ENCODE measurements around the gene AAMDC.
"Not testable (repeated sequence)": the region's sequence is repeated elsewhere in the genome, so short reads cannot be mapped to it uniquely, and the experiment has no call there.

AAMDC gene

DNA sequence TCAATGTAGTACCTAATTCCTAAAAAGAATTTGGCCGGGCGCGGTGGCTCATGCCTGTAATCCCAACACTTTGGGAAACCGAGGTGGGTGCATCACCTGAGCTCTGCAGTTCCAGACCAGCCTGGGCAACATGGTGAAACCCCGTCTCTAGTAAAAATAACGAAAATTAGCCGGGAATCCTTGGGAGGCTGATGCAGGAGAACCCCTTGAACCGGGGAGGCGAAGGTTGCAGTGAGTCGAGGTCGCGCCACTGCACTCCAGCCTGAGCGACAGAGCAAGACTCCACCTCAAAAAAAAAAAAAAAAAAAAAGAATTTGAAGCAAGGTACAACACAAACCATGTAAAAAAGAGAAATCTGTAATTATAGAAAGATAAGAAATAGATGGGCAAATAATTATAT is 1.2 kb downstream of the AAMDC start:
- not testable (repeated sequence) for DNase-seq

DNA sequence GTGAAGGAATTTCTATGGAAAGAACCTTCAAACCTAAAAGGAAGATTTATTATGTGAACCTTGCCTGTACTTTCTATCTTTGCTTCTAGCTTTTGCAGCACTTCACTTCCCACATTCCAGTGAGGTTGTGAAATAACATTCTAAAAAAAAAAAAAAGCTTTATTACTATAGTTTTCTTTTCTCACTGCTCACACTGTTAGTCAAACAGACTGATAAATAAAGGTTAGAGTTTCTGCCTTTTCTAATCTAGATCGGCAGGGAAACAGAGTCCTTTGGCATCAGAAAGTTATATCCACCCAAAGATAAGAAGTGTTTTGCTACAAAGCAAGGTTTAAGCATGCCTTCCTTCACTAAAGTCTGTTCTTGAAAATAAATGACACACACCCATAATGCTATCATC is 2.8 kb downstream of the AAMDC start:
- DNase-seq: no peak

DNA sequence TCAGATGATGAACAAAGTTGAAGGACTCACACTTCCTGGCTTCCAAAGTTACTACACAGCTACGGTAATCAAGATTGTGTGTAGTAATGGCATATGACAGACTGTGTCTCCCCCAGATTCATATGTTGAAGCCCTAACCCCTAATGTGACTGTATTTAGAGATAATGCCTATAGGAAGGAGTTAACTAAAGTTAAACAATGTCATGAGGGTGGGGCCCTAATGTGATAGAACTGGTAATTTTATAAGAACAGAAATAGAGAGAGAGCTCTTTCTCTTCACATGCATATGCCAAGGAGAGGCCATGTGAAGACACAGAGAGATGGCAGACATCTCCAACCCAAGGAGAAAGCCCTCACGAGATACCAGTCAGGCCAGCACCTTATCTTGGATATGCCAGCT is 8.0 kb downstream of the AAMDC start:
- DNase-seq: no peak

DNA sequence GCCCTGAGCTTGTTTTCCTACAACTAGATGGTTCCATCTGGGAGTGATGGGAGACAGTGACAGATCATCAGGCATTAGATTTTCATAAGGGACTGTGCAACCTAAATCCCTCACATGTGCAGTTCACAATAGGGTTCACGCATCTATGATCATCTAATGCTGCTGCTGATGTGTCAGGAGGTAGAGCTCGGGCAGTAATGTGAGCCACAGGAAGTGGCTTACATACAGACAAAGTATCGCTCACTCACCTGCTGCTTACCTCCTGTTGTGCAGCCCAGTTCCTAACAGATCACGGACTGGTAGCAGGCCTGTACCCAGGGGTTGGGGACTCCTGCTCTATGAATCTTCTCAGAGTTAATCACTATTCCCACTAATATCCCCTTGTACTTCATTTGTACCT is 12.4 kb downstream of the AAMDC start:
- no peak for DNase-seq

DNA sequence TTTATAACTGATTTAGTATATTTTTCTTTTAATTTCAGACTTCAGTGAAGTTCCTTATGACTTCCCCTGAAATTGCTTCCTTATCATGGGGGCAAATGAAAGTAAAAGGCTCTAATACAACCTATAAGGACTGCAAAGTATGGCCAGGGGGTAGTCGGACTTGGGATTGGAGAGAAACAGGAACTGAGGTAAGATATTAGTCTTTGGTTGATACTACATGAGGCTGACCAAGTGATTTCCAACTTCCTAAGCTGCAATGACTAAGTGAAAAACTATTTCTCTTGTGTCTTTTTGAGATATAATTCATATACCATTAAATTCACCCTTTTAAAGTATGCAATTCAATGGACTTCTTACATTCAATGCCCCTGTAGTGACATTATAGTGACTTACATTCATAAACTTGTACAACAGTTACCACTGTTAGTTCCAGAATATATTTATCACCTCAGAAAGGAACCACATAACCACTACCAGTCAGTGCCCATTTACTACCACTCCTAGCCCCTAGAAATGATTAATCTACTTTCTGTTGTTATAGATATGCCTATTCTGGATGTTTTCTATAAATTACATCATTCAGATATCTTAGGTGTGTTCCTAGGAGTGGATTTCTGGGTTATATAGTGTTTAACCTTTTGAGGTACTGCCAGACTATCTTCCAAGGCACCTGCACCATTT is 21.6 kb downstream of the AAMDC start:
- no peak for DNase-seq

DNA sequence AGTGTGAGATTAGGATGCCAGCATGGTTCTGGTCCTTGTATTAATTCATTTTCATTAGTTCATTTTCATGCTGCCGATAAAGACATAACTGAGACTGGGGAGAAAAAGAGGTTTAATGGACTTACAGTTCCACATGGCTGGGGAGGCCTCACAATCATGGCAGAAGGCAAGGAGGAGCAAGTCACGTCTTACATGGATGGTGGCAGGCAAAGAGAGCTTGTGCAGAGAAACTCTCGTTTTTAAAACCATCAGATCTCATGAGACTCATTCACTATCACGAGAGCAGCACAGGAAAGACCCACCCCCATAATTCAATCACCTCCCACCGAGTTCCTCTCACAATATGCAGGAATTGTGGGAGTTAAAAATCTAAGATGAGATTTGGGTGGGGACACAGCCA is 22.8 kb downstream of the AAMDC start:
- not testable (repeated sequence) for DNase-seq

DNA sequence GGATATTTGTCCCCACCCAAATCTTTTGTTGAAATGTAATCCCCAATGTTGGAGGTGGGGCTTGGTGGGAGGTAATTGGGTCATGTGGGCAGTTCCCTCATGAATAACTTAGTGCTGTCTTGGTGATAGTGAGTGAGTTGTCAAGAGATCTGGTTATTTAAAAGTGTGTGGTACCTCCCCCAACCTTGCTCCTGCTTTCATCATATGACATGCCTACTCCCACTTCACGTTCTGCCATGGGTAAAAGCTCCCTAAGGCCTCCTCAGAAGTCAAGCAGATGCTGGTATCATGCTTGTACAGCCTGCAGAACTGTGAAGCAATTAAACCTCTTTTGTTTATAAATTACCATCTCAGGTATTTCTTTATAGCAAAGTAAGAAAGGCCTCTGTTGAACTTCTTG is 30.6 kb downstream of the AAMDC start:
- no peak for DNase-seq

DNA sequence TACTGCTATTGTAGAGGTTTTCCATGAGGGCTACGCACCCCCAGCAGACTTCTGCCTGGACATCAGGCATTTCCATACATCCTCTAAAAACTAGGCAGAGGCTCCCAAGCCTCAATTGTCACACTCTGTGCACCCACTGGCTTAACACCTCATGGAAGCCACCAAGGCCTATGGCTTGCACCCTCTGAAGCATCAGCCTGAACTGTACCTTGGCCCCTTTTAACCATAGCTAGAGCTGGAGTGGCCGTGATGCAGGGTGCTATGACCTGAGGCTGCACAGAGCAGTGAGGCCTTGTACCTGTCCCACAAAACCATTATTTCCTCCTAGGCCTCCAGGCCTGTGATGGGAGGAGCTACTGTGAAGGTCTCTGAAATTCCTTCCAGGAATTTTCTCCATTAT is 33.9 kb downstream of the AAMDC start:
- no peak for DNase-seq

DNA sequence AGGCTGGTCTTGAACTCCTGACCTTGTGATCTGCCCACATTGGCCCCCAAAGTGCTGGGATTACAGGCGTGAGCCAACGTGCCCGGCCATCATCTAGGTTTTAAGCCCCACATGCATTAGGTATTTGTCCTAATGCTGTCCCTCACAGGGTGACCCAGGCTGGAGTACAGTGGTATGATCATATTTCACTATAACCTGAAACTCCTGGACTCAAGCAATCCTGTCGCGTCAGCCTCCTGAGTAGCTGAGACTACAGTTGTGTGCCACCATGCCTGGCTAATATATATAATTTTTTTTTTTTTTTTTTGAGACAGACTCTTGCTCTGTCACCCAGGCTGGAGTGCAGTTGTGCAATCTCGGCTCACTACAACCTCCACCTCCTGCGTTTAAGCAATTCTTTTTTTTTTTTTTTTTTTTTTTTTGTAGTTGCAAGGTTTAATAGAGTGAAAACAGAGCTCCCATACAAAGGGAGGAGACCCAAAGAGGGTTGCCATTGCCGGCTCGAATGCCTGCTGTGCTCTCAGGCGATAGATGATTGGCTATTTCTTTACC is 37.0 kb downstream of the AAMDC start:
- not testable (repeated sequence) for DNase-seq

DNA sequence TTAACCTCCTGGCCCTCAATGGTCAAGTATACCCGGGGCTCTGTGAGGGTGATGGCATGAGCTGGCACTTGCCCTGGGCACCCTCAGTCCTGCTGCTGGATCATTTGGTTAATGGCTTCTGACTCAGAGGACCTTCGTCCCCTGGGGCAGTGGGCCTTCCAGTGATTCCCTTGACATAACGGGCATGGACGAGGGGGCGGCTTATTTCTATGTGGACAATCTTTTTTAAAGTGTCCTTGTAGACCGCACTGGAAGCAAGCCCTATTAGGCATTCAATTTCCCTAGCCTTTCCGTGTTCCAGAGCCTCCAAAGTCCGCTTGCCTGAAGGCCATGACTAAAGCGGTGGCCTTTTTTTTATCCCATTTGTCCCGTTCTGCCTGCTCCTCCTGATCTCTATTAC is 40.5 kb downstream of the AAMDC start:
- DNase-seq: not testable (repeated sequence)

DNA sequence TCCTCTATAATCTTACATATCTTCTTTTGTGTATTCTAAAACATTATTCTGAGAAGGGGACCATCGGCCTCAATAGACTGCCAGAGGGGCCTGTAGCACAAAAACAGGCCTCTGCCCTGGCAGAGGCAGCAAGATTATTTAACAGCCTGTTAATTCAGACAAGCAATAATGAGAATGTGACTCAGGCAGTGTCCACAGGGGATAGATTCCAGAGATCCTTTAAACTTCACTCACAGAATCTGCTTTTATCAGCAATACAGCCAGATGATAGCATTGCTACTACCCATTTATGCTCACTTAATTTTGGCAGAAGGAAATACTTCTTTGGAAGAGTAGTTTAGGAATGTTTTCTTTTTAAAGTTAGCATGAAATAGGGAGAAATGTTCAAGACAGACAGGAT is 44.9 kb downstream of the AAMDC start:
- DNase-seq: no peak

DNA sequence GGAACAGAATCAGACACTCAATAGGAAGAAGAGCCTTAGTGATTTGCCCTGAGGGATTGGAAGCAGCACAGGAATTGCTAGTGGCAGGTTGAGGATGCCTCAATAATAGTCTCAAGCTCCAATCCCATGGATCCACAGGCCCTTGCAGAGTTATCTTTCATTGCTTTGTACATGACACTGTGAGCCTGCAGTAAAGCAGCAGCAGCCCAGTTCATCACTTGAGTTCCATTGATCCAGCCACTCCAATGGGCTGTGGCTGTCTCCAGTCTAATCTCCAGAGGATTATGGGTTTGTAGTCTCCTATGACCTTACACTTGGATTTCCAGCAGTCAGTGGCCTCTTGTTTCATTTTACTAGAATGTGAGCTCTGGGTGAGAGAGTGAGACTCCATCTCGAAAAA is 45.4 kb downstream of the AAMDC start:
- DNase-seq: no peak

DNA sequence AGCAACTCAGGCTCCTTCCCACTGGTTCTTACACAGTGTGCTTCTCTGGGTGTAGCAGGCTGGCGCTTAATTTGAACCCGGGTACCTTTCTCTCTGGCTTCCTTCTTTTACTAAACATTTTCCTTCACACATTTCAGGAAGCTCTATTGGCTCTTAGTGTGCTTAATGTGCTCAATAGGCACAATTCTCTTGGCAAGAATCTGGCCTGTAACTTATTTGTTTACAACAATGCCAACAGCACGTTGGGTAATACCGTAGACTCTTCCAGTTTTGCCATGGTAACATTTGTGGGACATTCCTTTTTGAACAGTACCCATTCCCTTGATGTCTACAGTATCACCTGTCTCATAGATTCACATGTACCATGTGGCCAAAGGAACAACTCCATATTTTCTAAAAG is 47.8 kb downstream of the AAMDC start:
- no peak for DNase-seq

DNA sequence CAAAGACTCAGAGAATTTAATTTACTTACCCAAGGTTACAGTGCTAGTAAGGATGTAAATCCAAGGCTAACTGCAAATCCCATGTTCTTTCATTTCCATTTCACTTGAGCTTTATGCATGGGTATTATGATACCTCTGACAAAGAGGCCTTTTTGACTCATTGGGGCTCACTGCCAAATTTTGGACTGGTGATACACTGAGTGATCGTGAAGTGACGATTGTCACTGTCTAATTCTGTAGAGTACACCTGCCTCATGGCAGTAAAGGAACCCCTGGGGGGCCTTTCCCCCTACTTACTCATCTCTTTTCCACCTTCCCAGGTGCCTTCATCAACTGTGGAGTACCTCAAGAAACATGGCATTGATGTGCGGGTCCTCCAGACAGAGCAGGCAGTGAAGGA is 50.9 kb downstream of the AAMDC start:
- DNase-seq: no peak

DNA sequence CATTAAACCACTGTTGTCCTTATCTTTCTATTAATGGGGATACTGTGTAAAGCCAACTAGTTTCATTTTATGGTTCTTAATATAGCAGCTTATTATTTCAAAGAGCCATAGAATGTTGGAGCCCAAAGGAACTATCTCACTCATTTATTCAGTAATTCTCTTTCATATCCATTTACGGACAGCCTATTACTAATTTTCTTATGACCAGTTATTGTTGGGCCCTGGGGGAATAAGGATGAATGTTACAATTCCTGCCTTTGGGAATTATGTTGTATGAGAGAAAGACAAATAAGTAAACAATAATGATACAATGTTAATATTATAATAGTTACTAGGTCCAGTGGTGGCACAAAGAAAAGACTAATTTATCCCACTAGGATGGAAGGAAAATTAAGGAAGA is 52.4 kb downstream of the AAMDC start:
- no peak for DNase-seq

DNA sequence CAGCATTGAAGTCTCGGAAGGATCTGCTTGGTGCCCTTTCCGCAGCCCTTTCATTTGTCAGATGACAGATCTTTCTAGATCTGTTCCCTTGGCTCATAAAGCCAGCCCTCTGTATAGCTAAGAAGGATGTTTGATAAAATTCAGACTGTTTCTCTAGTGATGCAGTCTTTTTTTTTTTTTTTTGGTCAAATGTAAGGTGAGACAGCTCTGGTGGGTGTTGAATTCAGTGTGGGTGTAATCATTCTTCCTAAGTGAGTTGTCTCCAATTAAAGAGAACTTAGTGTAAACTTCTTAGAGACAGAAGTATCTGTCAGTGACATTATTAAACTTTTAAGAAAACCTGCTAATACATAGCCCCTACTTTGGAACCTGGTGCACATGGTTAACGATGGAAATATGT is 53.3 kb downstream of the AAMDC start:
- DNase-seq: no peak

DNA sequence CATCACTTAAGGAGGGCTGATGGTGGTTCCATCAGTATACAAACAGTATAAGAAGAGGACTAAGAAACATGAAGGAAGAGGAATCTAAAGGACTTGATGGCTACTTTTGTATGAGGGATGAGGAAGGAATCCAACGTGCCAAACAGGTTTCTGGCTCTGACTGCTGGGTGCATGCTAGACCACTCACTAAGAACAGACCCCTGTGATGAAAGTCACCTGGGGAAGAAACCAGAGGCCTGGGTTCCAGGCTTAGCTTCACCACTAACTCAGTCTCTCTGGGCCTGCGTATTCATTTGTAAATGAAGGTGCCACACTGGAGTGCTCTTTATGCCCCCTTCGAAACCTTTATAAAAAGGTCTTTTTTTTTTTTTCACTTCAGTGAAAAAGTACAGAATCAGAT is 55.1 kb downstream of the AAMDC start:
- DNase-seq: no peak

DNA sequence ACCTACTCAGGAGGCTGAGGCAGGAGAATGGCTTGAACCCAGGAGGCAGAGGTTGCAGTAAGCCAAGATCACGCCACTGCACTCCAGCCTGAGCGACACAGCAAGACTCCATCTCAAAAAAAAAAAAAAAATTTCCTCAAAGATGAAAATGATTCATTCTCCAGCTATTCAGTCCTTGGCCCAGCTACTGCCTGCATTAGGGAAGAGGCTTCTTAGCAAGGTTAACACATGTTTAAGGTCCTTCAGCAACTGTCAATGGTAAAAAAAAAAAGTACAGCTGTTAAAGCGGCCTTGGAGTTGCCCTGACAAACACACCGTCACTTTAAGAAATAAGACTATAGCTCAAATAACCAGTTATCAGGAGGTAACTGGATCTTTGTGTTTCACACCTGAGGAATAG is 57.3 kb downstream of the AAMDC start:
- not testable (repeated sequence) for DNase-seq

DNA sequence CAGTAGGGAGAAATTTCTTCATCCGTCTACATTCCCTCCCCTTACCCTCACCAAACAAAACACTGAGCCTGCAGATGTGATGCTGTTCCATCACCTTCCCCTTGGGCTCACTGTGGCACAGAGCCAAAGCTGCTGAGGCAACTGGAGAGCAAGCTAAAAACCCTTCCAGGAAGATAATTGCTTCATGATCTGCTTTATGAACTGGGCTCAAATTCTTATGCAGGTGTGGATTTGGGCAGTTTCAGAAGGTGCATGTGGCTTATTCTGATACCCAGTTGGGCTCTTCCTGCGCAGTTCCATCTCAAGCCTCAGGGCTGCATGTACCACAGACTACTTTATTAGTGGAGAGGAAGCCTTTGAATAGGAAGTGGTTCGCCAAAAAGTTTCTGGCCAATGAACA is 58.3 kb downstream of the AAMDC start:
- DNase-seq: no peak

DNA sequence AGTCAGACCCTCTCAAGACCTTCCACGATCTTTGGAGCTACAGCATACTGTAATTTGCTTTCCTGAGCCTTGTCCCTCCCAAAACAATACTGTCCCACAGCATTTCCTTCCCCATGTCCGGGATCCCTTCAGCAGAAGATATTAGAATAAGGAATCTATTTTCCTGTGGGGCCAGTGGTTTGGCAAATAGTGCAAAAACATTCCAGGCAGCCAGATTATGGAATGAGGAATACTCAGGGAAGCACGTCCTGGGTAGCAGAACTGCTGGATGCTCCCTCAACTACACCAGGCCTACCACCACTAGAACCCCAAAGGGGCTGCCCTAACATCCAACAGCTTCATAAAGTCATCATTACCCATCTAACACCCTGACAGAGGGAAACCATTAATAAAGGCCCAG is 61.5 kb downstream of the AAMDC start:
- DNase-seq: no peak

DNA sequence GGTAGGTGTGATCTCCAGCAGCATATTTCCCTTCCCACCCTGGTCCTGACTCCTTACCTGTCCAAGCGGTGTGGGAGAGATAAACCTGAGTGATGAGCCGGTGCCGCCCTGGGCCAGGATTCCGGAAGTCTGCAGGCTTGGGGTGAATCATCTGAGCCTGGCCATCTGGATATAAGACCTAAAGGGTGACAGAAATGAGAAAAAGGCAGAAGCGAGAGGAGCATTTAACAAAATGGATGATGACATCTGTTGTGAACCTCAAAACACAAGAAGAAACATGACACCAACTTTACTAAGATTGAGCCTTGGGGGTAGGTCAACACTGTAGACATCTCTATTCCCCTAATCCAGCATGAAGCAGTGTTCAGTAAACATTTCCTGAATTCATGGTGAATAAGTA is 62.8 kb downstream of the AAMDC start:
- DNase-seq: no peak

DNA sequence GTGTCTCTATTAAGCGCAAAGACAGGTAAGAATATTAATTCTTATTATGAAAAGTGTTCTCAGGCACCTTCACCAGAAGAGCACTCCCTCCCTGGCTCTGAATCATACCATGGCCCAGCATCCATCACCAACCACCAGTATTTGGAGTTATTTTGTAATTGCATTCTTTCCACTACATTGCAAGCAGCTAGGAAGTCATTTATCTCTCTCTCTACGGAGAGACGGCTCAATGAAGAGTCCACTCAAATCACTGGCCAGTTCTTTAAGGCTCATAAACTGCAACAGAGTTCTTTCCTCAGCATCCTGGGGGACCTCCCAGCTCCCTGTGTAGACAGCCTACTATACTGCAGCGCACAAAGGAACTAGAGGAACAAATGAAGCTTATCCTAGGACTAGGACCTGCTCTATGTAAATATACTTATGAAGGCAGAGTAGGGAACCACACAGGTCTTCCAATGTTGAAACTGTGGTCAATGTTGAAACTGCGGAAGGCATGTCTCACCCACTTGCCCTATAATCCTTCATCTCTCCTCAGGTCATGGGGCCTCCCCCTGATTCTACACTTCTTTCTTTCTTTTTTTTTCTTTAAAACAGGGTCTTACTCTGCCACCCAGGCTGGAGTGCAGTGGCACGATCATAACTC is 63.4 kb downstream of the AAMDC start:
- no peak for DNase-seq

DNA sequence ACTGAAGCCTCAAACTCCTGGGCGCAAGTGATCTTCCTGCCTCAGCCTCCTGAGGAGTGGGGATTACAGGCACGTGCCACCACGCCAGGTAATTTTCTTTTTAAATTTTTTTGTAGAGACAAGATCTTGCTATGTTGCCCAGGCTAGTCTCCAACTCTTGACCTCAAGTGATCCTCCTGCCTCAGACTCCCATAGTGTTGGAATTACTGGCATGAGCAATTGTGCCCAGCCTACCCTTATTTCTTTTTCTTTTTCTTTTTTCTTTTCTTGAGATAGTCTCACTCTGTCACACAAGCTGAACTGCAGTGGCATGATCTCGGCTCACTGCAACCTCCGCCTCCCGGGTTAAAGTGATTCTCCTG is 63.9 kb downstream of the AAMDC start:
- no peak for DNase-seq

DNA sequence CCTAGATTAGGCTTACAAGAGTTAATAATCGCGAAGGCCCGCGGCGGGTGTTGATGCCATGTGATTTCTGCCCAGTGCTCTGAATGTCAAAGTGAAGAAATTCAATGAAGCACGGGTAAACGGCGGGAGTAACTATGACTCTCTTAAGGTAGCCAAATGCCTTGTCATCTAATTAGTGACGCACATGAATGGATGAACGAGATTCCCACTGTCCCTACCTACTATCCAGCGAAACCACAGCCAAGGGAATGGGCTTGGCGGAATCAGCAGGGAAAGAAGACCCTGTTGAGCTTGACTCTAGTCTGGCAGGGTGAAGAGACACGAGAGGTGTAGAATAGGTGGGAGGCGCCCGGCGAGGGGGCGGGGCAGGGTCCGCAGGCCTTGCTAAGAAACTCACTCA is 65.5 kb downstream of the AAMDC start:
- DNase-seq: no peak

DNA sequence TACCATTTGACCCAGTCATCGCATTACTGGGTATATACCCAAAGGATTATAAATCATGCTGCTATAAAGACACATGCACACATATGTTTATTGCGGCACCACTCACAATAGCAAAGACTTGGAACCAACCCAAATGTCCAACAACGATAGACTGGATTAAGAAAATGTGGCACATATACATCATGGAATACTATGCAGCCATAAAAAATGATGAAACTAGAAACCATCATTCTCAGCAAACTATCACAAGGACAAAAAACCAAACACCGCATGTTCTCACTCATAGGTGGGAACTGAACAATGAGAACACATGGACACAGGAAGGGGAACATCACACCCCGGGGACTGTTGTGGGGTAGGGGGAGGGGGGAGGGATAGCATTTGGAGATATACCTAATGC is 68.1 kb downstream of the AAMDC start:
- not testable (repeated sequence) for DNase-seq

Data from central memory CD4-positive, alpha-beta T cell (primary cell).